AG09319 (cell line): ENCODE measurements around the gene ZXDC.

Experiments
- DNase-seq: peaks from one replicate; pipeline ENCODE4 v3.0.0-alpha.2; 2010; ENCODE audit warnings: low read depth; ENCODE audit errors: extremely low read depth
- CTCF ChIP-seq: IDR thresholded peaks from 2 replicates; pipeline ENCODE4 v1.5.1; 2011; ENCODE audit warnings: low read depth, mild to moderate bottlenecking, inconsistent platforms, low read length, moderate library complexity

ZXDC gene

GRCh38 chr3:126448893-126449180, 26.9 kb downstream of the ZXDC start:
- no peak for DNase-seq
- TF ChIP-seq CTCF = no peak

- DNase-seq = no peak
- no peak for TF ChIP-seq CTCF
Measured at GRCh38 chr3:126448136-126448892, 27.4 kb downstream of the ZXDC start.

- TF ChIP-seq CTCF = no peak
- DNase-seq = no peak
Measured at GRCh38 chr3:126447456-126448106, 28.1 kb downstream of the ZXDC start.

GRCh38 chr3:126446791-126447190, 28.9 kb downstream of the ZXDC start:
- DNase-seq = no peak

GRCh38 chr3:126446301-126446700, 29.4 kb downstream of the ZXDC start:
- no peak for DNase-seq
- TF ChIP-seq CTCF = no peak

More at GRCh38 chr3:126446791-126447190, 28.9 kb downstream of the ZXDC start:
- TF ChIP-seq CTCF = no peak

- no peak for DNase-seq
- TF ChIP-seq CTCF = no peak
Measured at GRCh38 chr3:126445506-126445905, 30.2 kb downstream of the ZXDC start.

- DNase-seq = no peak
- no peak for TF ChIP-seq CTCF
Measured at GRCh38 chr3:126442856-126443242, 32.8 kb downstream of the ZXDC start.
